ENCODE data around the gene POC1B. TPM values are rescaled to one million over a fixed set of nuclear protein-coding genes. Genes with fewer than 3 reads are reported as not detected.

POC1B gene
- total RNA-seq, 1 experiment from 2014 or later: 17.8 TPM

DNA sequence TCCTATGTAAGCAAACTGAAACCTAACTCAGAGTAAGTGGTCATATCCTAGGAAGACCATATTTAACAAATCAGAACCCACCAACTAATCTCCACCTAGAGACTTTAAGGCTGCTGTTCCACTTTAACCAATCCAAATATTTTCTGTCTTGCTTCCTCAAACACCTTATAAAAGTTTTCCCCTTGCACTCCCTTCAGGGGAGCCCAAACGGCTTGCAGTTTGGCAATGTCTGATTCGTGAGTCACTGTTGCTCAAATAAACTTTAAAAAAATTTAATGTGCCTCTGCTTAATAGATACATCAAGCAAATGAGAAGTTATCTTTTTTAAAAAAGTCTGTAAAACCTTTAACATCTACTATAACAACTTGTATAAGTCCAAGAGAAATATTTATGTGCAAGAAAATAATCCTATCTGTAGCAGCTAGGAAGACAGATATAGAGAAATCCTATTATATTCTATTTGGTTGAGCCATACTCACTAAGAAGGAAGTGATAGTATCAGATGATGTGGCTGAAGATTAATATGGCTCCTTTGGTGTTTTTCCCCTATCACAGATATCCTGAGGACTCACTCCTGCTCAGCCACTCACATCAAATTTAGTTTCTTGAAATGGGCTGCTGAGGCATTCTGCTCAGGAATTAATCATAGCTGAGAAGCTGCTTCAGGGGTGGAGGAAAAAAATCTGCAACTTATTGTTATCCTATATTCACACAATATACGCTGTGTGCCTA, 108.4 kb downstream of the POC1B start:
- Mint-ChIP-seq H3K27me3 (ENCODE audit: low read depth) (no peaks in the 10 kb centered on the region), H3K4me3 (no peak overlapping the region), H3K36me3 (no peaks in the 10 kb centered on the region; the same call in 1 of the 2 replicates), H3K27ac (no peak overlapping the region), H3K9me3 (no peaks in the 10 kb centered on the region), H3K4me1 (peaks cover 33% of the 10 kb centered on the region)
- TF ChIP-seq ETV6 (CRISPR knock-in tag; IDR thresholded peaks at IDR 0.05): no peak
- TF ChIP-seq ZNF317 (CRISPR knock-in tag; IDR thresholded peaks at IDR 0.05; ENCODE audit: borderline replicate concordance, low read depth): no peak
- TF ChIP-seq NR2C2 (CRISPR knock-in tag; IDR thresholded peaks at IDR 0.05): no peak
- TF ChIP-seq, protein P1, sequence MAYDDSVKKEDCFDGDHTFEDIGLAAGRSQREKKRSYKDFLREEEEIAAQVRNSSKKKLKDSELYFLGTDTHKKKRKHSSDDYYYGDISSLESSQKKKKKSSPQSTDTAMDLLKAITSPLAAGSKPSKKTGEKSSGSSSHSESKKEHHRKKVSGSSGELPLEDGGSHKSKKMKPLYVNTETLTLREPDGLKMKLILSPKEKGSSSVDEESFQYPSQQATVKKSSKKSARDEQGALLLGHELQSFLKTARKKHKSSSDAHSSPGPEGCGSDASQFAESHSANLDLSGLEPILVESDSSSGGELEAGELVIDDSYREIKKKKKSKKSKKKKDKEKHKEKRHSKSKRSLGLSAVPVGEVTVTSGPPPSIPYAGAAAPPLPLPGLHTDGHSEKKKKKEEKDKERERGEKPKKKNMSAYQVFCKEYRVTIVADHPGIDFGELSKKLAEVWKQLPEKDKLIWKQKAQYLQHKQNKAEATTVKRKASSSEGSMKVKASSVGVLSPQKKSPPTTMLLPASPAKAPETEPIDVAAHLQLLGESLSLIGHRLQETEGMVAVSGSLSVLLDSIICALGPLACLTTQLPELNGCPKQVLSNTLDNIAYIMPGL (CRISPR knock-in tag; IDR thresholded peaks at IDR 0.05): no peak
- TF ChIP-seq, protein P2, sequence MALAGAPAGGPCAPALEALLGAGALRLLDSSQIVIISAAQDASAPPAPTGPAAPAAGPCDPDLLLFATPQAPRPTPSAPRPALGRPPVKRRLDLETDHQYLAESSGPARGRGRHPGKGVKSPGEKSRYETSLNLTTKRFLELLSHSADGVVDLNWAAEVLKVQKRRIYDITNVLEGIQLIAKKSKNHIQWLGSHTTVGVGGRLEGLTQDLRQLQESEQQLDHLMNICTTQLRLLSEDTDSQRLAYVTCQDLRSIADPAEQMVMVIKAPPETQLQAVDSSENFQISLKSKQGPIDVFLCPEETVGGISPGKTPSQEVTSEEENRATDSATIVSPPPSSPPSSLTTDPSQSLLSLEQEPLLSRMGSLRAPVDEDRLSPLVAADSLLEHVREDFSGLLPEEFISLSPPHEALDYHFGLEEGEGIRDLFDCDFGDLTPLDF (CRISPR knock-in tag; IDR thresholded peaks at IDR 0.05): no peak
- no peak for TF ChIP-seq NFE2L1 (CRISPR knock-in tag; IDR thresholded peaks at IDR 0.05)
- TF ChIP-seq CBFB (CRISPR knock-in tag; IDR thresholded peaks at IDR 0.05; ENCODE audit: low read depth): no peak
- TF ChIP-seq GTF2I (CRISPR knock-in tag; conservative IDR thresholded peaks at IDR 0.05): no peak
- TF ChIP-seq, protein P3, sequence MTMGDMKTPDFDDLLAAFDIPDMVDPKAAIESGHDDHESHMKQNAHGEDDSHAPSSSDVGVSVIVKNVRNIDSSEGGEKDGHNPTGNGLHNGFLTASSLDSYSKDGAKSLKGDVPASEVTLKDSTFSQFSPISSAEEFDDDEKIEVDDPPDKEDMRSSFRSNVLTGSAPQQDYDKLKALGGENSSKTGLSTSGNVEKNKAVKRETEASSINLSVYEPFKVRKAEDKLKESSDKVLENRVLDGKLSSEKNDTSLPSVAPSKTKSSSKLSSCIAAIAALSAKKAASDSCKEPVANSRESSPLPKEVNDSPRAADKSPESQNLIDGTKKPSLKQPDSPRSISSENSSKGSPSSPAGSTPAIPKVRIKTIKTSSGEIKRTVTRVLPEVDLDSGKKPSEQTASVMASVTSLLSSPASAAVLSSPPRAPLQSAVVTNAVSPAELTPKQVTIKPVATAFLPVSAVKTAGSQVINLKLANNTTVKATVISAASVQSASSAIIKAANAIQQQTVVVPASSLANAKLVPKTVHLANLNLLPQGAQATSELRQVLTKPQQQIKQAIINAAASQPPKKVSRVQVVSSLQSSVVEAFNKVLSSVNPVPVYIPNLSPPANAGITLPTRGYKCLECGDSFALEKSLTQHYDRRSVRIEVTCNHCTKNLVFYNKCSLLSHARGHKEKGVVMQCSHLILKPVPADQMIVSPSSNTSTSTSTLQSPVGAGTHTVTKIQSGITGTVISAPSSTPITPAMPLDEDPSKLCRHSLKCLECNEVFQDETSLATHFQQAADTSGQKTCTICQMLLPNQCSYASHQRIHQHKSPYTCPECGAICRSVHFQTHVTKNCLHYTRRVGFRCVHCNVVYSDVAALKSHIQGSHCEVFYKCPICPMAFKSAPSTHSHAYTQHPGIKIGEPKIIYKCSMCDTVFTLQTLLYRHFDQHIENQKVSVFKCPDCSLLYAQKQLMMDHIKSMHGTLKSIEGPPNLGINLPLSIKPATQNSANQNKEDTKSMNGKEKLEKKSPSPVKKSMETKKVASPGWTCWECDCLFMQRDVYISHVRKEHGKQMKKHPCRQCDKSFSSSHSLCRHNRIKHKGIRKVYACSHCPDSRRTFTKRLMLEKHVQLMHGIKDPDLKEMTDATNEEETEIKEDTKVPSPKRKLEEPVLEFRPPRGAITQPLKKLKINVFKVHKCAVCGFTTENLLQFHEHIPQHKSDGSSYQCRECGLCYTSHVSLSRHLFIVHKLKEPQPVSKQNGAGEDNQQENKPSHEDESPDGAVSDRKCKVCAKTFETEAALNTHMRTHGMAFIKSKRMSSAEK (CRISPR knock-in tag; IDR thresholded peaks at IDR 0.05; ENCODE audit: borderline replicate concordance): no peak
- TF ChIP-seq ZNF121 (CRISPR knock-in tag; IDR thresholded peaks at IDR 0.05): no peak
- TF ChIP-seq JUN (CRISPR knock-in tag; IDR thresholded peaks at IDR 0.05): no peak
- POLR2A ChIA-PET: no interaction called here
- no peak for DNase-seq (ENCODE audit: low spot score)
- ATAC-seq: no peak
- CTCF ChIA-PET: no interaction called here

DNA sequence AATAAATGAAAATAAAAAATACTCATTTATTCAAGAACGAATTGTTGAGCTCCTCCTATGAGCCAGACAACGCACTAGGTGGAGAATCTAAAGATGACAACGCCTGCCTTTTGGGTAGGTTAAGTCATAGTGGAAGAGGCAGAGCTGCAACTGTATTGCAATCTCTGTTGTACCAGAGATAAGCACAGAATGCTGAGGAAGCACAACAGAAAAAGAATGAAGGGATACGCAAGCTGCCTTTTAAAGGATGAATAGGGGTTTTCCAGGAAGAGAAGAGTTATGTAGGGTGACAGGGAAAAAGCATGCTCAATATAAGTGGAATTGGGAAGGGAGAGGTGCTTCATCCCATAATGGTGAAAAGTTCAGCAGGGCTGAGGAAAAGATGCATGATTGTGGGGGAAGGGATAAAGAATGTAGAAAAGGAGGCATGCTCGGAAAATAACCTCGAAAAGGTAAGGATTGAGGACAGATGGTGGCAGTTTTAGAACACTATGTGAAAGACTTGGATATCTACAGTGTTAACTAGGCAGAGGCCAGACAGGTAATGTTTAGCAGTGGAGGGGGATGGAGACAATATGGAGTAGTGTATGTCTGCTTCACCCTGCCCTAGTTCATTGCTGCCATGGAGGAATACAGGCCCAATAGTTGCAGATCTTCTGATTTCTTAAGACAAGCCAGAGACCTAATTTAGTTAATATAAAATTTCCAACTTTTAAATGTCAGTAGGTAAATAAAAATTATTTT, 109.6 kb downstream of the POC1B start:
- Mint-ChIP-seq H3K9me3 (no peaks in the 10 kb centered on the region), H3K27me3 (ENCODE audit: low read depth) (no peaks in the 10 kb centered on the region), H3K36me3 (no peaks in the 10 kb centered on the region; the same call in 1 of the 2 replicates), H3K4me3 (no peak overlapping the region), H3K27ac (peak overlapping the region; percentile 12; the same call in 1 of the 2 replicates), H3K4me1 (peaks cover 44% of the 10 kb centered on the region)
- ChIA-PET POLR2A (interaction anchor here (0.7 to 1.0 kb wide), 2 partner anchors 62 to 63 kb away, joined by 3 read pairs; no protein-coding TSS in a partner anchor), CTCF (no interaction called here)
- peak; percentile 33 for ATAC-seq
- no peak for TF ChIP-seq SMAD4 (CRISPR knock-in tag; IDR thresholded peaks at IDR 0.05)
- TF ChIP-seq, protein P4, sequence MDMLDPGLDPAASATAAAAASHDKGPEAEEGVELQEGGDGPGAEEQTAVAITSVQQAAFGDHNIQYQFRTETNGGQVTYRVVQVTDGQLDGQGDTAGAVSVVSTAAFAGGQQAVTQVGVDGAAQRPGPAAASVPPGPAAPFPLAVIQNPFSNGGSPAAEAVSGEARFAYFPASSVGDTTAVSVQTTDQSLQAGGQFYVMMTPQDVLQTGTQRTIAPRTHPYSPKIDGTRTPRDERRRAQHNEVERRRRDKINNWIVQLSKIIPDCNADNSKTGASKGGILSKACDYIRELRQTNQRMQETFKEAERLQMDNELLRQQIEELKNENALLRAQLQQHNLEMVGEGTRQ (CRISPR knock-in tag; IDR thresholded peaks at IDR 0.05): no peak
- no peak for TF ChIP-seq FOXP1 (CRISPR knock-in tag; IDR thresholded peaks at IDR 0.05; ENCODE audit: borderline replicate concordance)
- no peak for TF ChIP-seq JUN (CRISPR knock-in tag; IDR thresholded peaks at IDR 0.05)
- TF ChIP-seq TEAD4 (CRISPR knock-in tag; IDR thresholded peaks at IDR 0.05): no peak
- TF ChIP-seq ZNF232 (CRISPR knock-in tag; IDR thresholded peaks at IDR 0.05): no peak
- no peak for DNase-seq (ENCODE audit: low spot score)

All from WTC11 (cell line).